HepG2 (cell line): Measurements from ENCODE around the gene LSM5. TPM values are rescaled to one million over a fixed set of nuclear protein-coding genes. Genes with fewer than 3 reads are reported as not detected.
A peak's percentile ranks its signal among the peaks of the same experiment; 100 is the strongest.

Experiments used
- HDAC1 ChIP-seq: sonication (generic); formaldehyde crosslinking; IDR thresholded peaks from 2 replicates; pipeline ENCODE4 v1.5.1; 2020; ENCODE audit warnings: mild to moderate bottlenecking, missing genetic modification reagents
- MAZ ChIP-seq, 2 experiments: sonication (generic) in 1 of 2; formaldehyde crosslinking in 1 of 2; IDR thresholded peaks; 2 replicates each; pipeline versions ENCODE4 v1.5.0 to v1.6.1; 2012 to 2020; ENCODE audit warnings: low read depth in 2 of 2, mild to moderate bottlenecking in 2 of 2, borderline replicate concordance in 1 of 2, improper control_type of control experiment in 1 of 2, low read length in 1 of 2, missing genetic modification reagents in 1 of 2, moderate library complexity in 1 of 2
- MXD4 ChIP-seq: IDR thresholded peaks from 2 replicates; pipeline ENCODE4 v1.6.1; 2016; ENCODE audit warnings: mild to moderate bottlenecking, missing biosample characterization, missing genetic modification reagents
- RNF219 ChIP-seq: sonication (generic); formaldehyde crosslinking; IDR thresholded peaks from 2 replicates; pipeline ENCODE4 v1.5.0; 2020; ENCODE audit warnings: mild to moderate bottlenecking, missing genetic modification reagents
- TRIM24 ChIP-seq: sonication (generic); formaldehyde crosslinking; IDR thresholded peaks from 2 replicates; pipeline ENCODE4 v1.8.0; 2022; ENCODE audit warnings: mild to moderate bottlenecking, missing genetic modification reagents
- ZBTB33 ChIP-seq: sonication (generic); formaldehyde crosslinking; IDR thresholded peaks from 2 replicates; pipeline ENCODE4 v1.4.0; 2020; ENCODE audit warnings: missing genetic modification reagents
- ZFP82 ChIP-seq: sonication (generic); formaldehyde crosslinking; IDR thresholded peaks from 2 replicates; pipeline ENCODE4 v1.5.1; 2020; ENCODE audit warnings: mild to moderate bottlenecking, missing genetic modification reagents, borderline replicate concordance
- ZHX2 ChIP-seq, 2 experiments: sonication (generic) in 1 of 2; formaldehyde crosslinking in 1 of 2; IDR thresholded peaks; 2 replicates each; pipeline versions ENCODE4 v1.6.1 to v1.9.0; 2014 to 2022; ENCODE audit warnings: antibody characterized with exemption in 1 of 2, borderline replicate concordance in 1 of 2, inconsistent platforms in 1 of 2, low read depth in 1 of 2, missing genetic modification reagents in 1 of 2
- ZNF557 ChIP-seq: sonication (generic); formaldehyde crosslinking; IDR thresholded peaks from 2 replicates; pipeline ENCODE4 v1.4.0; 2020; ENCODE audit warnings: missing genetic modification reagents
- ZNF839 ChIP-seq: sonication (generic); formaldehyde crosslinking; IDR thresholded peaks from 2 replicates; pipeline ENCODE4 v1.4.0; 2020; ENCODE audit warnings: missing genetic modification reagents, mild to moderate bottlenecking, borderline replicate concordance
- polyA plus RNA-seq, 8 experiments: library from polyadenylated mRNA; depleted of rRNA in 3 of 8; stranded (reverse) in 7 of 8; unstranded in 1 of 8; fragments of >200 nt; fragmentation: Illumina TruSeq in 4 of 8; extraction: Trizol in 4 of 8; gene quantifications; 2 replicates each; pipeline versions ENCODE4 v1.2.1 to v1.2.3, GENCODE V29; 2011 to 2016; ENCODE audit warnings: low read depth in 4 of 8, missing spikeins in 1 of 8, mixed read lengths in 1 of 8; ENCODE audit not compliant: insufficient read depth in 1 of 8
- total RNA-seq, 5 experiments: library from RNA; depleted of rRNA; stranded (reverse); fragments of >200 nt; fragmentation: Illumina TruSeq; extraction: Trizol; gene quantifications; 2 replicates each; pipeline ENCODE4 v1.2.3, GENCODE V29; 2016; ENCODE audit warnings: low read depth in 1 of 5
- TF ChIP-seq, protein P1 (sequence below): sonication (generic); formaldehyde crosslinking; IDR thresholded peaks from 2 replicates; pipeline ENCODE4 v1.8.0; 2022; ENCODE audit warnings: missing genetic modification reagents, low read depth, mild to moderate bottlenecking, borderline replicate concordance
- TF ChIP-seq, protein P2 (sequence below): sonication (generic); formaldehyde crosslinking; IDR thresholded peaks from 2 replicates; pipeline ENCODE4 v1.4.0; 2020; ENCODE audit warnings: low read depth, missing genetic modification reagents

LSM5 gene
- total and polyA plus RNA-seq, 2 of the 13 experiments (the other 11 are each of a cell fraction or from before 2014, with no cell fraction given) = 30.3 to 183 TPM

GRCh38 chr7:32490127-32490796 lies at the start of gene LSM5 (continued):
- TF ChIP-seq RNF219 (CRISPR knock-in tag) (no peak), ZHX2 (IDR thresholded peaks at IDR 0.05; ENCODE audit: low read depth) (peak; percentile 92), ZHX2 (CRISPR knock-in tag; IDR thresholded peaks at IDR 0.05; ENCODE audit: borderline replicate concordance) (peak; percentile 90), ZNF839 (CRISPR knock-in tag) (no peak), ZBTB33 (CRISPR knock-in tag) (peak; percentile 58), HDAC1 (peak; percentile 99), ZFP82 (CRISPR knock-in tag) (no peak; the same call in 1 of the 2 replicates), MAZ (IDR thresholded peaks at IDR 0.05; ENCODE audit: borderline replicate concordance, low read depth, low read length) (no peak), MAZ (CRISPR knock-in tag; IDR thresholded peaks at IDR 0.05; ENCODE audit: low read depth) (peak; percentile 47; the same call in 1 of the 2 replicates), MXD4 (CRISPR knock-in tag) (peak; percentile 95), TRIM24 (CRISPR knock-in tag) (no peak), ZNF557 (CRISPR knock-in tag) (peak; percentile 89)
- TF ChIP-seq, protein P1, sequence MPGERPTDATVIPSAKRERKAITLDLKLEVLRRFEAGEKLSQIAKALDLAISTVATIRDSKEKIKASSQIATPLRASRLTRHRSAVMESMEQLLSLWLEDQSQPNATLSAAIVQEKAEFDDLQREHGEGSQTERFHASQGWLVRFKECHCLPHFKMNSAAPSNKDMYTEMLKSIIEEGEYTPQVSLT (CRISPR knock-in tag) = no peak
- TF ChIP-seq, protein P2, sequence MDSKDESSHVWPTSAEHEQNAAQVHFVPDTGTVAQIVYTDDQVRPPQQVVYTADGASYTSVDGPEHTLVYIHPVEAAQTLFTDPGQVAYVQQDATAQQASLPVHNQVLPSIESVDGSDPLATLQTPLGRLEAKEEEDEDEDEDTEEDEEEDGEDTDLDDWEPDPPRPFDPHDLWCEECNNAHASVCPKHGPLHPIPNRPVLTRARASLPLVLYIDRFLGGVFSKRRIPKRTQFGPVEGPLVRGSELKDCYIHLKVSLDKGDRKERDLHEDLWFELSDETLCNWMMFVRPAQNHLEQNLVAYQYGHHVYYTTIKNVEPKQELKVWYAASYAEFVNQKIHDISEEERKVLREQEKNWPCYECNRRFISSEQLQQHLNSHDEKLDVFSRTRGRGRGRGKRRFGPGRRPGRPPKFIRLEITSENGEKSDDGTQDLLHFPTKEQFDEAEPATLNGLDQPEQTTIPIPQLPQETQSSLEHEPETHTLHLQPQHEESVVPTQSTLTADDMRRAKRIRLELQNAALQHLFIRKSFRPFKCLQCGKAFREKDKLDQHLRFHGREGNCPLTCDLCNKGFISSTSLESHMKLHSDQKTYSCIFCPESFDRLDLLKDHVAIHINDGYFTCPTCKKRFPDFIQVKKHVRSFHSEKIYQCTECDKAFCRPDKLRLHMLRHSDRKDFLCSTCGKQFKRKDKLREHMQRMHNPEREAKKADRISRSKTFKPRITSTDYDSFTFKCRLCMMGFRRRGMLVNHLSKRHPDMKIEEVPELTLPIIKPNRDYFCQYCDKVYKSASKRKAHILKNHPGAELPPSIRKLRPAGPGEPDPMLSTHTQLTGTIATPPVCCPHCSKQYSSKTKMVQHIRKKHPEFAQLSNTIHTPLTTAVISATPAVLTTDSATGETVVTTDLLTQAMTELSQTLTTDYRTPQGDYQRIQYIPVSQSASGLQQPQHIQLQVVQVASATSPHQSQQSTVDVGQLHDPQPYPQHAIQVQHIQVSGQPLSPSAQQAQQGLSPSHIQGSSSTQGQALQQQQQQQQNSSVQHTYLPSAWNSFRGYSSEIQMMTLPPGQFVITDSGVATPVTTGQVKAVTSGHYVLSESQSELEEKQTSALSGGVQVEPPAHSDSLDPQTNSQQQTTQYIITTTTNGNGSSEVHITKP = peak; percentile 79
